Left ventricle myocardium inferior (tissue), 1 donor: ENCODE measurements around the gene LRP3. TPM values are rescaled to one million over a fixed set of nuclear protein-coding genes. Genes with fewer than 3 reads are reported as not detected.
"Not testable (repeated sequence)": the region's sequence is repeated elsewhere in the genome, so short reads cannot be mapped to it uniquely, and the experiment has no call there.

Source experiments
- DNase-seq: peaks from one replicate; pipeline ENCODE4 v3.0.0-alpha.2; 2020
- H3K27ac ChIP-seq: fragments of 200-600 bp; replicated peaks from 2 replicates; pipeline ENCODE4 v1.8.0; 2021
- H3K27me3 ChIP-seq: fragments of 200-600 bp; 2 replicates; pipeline ENCODE4 v1.8.0; 2021; ENCODE audit warnings: low read depth
- H3K36me3 ChIP-seq: fragments of 200-600 bp; 2 replicates; pipeline ENCODE4 v1.8.0; 2021
- H3K4me1 ChIP-seq: fragments of 200-600 bp; 2 replicates; pipeline ENCODE4 v1.8.0; 2021
- H3K4me3 ChIP-seq: fragments of 200-600 bp; 2 replicates; pipeline ENCODE4 v1.8.0; 2021; ENCODE audit warnings: mild to moderate bottlenecking, moderate library complexity
- H3K9me3 ChIP-seq: fragments of 200-600 bp; replicated peaks from 2 replicates; pipeline ENCODE4 v1.8.0; 2021
- intact Hi-C: fragments of 100-400 bp; cut with micrococcal nuclease; formaldehyde crosslinking; loops from one replicate; pipeline ENCODE4 v1.11.0; 2022
- total RNA-seq: library from RNA; stranded (reverse); fragmentation: NEBNext Ultra II Directional; extraction: Animal tissue kit (Norgen Biotek cat#: 25700); gene quantifications from one replicate; pipeline ENCODE4 v1.2.1, GENCODE V29; 2021
- TF ChIP-seq, protein P1 (sequence below): fragments of 200-600 bp; IDR thresholded peaks from 2 replicates; pipeline ENCODE4 v1.8.0; 2021; ENCODE audit warnings: antibody characterized with exemption, mild to moderate bottlenecking, borderline replicate concordance
- donor health status: DM: no; HTN: yes; CAD: no; lungs with severe emphysema.

Gene LRP3
- total RNA-seq, 1 donor from 2014 or later, result 20.8 TPM

DNA sequence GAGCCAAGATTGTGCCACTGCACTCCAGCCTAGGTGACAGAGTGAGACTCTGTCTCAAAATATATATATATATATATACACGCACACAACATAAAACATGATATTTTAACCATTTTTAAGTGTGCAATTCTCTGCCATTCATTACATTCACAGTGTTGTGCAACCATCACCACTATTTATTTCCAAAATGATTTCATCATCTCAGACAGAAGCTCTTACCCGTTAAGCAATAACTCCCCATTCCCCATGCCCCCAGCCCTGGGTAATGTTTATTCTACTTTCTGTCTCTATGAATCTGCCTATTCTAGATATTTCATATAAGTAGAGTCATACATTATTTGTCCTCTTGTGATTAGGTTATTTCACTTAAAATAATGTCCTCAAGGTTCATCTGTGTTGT, 42.0 kb upstream of the LRP3 start:
- DNase-seq, result no peak
- TF ChIP-seq, protein P1, sequence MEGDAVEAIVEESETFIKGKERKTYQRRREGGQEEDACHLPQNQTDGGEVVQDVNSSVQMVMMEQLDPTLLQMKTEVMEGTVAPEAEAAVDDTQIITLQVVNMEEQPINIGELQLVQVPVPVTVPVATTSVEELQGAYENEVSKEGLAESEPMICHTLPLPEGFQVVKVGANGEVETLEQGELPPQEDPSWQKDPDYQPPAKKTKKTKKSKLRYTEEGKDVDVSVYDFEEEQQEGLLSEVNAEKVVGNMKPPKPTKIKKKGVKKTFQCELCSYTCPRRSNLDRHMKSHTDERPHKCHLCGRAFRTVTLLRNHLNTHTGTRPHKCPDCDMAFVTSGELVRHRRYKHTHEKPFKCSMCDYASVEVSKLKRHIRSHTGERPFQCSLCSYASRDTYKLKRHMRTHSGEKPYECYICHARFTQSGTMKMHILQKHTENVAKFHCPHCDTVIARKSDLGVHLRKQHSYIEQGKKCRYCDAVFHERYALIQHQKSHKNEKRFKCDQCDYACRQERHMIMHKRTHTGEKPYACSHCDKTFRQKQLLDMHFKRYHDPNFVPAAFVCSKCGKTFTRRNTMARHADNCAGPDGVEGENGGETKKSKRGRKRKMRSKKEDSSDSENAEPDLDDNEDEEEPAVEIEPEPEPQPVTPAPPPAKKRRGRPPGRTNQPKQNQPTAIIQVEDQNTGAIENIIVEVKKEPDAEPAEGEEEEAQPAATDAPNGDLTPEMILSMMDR, result no peak
- no peaks in the 10 kb centered on the region for H3K27me3 ChIP-seq
- H3K4me3 ChIP-seq, result no peak overlapping the region
- intact Hi-C loops, result no loop called here
- H3K9me3 ChIP-seq, result no peaks in the 10 kb centered on the region
- H3K4me1 ChIP-seq, result no peaks in the 10 kb centered on the region
- H3K36me3 ChIP-seq, result no peaks in the 10 kb centered on the region
- H3K27ac ChIP-seq, result no peak overlapping the region

DNA sequence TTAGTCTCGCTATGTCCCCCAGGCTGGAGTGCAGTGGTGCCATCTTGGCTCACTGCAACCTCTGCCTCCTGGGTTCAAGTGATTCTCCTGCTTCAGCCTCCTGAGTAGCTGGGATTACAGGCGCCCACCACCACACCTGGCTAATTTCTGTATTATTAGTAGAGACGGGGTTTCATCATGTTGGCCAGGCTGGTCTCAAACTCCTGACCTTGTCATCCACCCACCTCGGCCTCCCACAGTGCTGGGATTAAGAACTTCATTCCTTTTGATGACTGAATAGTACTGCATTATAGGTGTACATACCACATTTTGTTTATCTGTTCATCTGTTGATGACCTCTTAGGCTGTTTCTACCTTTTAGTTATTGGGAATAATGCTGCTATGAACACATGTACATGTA, 41.5 kb upstream of the LRP3 start:
- H3K4me1 ChIP-seq, H3K27ac ChIP-seq, H3K36me3 ChIP-seq, H3K4me3 ChIP-seq, intact Hi-C loops, H3K27me3 ChIP-seq, H3K9me3 ChIP-seq, DNase-seq: not testable (repeated sequence)

DNA sequence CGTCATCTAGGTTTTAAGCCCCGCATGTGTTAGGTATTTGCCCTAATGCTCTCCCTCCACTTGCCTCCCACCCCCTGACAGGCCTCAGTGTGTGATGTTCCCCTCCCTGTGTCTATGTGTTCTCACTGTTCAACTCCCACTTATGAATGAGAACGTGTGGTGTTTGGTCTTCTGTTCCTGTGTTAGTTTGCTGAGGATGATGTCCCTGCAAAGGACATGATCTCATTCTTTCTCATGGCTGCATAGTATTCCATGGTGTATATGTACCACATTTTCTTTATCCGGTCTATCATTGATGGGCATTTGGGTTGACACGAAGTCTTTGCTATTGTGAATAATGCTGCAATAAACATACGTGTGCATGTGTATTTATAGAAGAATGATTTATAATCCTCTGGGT, 39.8 kb upstream of the LRP3 start:
- intact Hi-C loops, H3K4me1 ChIP-seq, H3K4me3 ChIP-seq, H3K27ac ChIP-seq, H3K9me3 ChIP-seq, DNase-seq, H3K36me3 ChIP-seq, H3K27me3 ChIP-seq: not testable (repeated sequence)

DNA sequence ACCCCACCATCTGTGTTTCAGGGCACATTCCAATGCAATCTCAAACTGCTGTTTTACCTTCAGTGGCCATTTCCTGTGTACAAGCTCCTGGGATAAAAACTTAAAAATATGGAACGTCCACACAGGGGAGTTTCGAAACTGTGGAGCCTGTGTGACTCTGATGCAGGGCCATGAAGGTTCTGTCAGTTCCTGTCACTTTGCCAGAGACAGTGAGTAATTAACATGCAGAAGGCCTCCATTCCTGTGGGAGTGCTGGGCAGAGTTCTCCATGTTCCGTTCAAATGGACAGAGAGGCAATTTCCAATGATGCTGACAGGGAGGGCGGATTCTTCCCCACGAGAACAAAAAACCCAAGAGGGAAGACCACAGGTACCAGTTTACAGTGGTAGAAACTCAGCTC, 37.8 kb upstream of the LRP3 start:
- Histone ChIP-seq H3K9me3 (no peaks in the 10 kb centered on the region), H3K27ac (no peak overlapping the region), H3K4me1 (no peaks in the 10 kb centered on the region), H3K4me3 (no peak overlapping the region), H3K27me3 (no peaks in the 10 kb centered on the region), H3K36me3 (no peaks in the 10 kb centered on the region)
- no peak for DNase-seq
- TF ChIP-seq, protein P1, result no peak
- intact Hi-C loops, result no loop called here

DNA sequence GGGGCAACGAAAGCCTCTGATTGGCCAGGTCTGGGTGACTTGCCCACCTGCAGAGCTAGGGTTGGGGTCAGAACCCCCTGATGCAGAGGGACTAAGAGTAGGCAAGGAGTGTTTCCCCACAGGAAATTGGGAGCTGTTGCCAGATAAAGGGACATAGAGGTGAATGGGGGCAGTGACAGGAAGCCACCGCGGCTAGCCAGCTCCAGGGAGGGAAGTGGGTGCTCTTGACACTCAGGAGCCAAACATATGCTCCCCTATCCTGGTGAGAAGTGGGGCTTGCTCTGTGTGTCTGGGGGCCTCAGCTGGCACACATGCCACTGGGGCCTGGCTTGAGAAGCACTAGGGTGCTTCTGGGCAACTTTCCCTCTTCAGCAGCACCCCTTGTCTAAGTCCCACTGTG, 36.2 kb upstream of the LRP3 start:
- Histone ChIP-seq H3K9me3 (no peaks in the 10 kb centered on the region), H3K27me3 (no peaks in the 10 kb centered on the region), H3K36me3 (no peaks in the 10 kb centered on the region), H3K4me1 (no peaks in the 10 kb centered on the region), H3K27ac (no peak overlapping the region), H3K4me3 (no peak overlapping the region)
- TF ChIP-seq, protein P1, result no peak
- DNase-seq, result no peak
- intact Hi-C loops, result no loop called here

DNA sequence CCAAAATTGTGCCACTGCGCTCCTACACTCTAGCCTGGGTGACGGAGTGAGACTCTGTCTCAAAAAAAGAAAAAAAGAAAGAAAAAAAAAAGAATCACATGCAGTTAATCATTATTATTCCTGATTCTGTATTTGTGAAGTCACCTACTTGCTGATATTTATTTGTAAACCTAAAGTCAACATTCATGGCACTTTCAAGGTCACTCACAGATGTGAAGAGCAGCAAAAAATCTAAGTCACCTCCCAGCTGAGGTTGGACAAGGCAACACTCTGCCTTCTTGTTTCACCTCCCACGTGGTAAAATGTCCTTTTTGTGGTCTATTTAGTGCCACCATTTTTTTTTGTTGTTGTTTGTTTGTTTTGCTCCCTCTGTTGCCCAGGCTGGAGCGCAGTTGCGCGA, 35.8 kb upstream of the LRP3 start:
- intact Hi-C loops, result no loop called here
- TF ChIP-seq, protein P1, result no peak
- H3K27me3 ChIP-seq, result no peaks in the 10 kb centered on the region

DNA sequence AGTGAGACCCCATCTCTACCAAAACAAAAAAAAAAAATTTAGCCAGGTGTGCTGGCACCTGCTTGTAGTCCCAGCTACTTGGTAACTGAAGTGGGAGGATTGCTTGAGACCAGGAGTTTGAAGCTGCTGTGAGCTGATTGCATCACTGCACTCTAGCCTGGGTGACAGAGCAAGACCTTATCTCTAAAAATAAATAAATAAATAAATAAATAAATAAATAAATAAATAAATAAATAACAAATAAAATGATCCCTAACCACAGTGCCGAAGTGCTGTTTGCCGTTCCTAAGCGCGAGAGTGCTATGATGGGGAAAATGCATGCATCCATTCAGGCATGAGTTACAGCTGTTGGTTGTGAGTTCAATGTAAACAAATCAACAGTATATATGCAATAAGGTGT, 35.0 kb upstream of the LRP3 start:
- no peaks in the 10 kb centered on the region for H3K27me3 ChIP-seq
- H3K36me3 ChIP-seq, result no peaks in the 10 kb centered on the region
- no peaks in the 10 kb centered on the region for H3K9me3 ChIP-seq
- intact Hi-C loops, result no loop called here
- H3K4me1 ChIP-seq, result no peaks in the 10 kb centered on the region
- no peak overlapping the region for H3K27ac ChIP-seq
- DNase-seq, result no peak
- TF ChIP-seq, protein P1, result no peak
- no peak overlapping the region for H3K4me3 ChIP-seq

More for the DNA sequence above, 35.8 kb upstream of the LRP3 start:
- H3K4me1 ChIP-seq, result no peaks in the 10 kb centered on the region
- no peaks in the 10 kb centered on the region for H3K9me3 ChIP-seq
- no peak for DNase-seq
- no peak overlapping the region for H3K4me3 ChIP-seq
- H3K27ac ChIP-seq, result no peak overlapping the region
- no peaks in the 10 kb centered on the region for H3K36me3 ChIP-seq
